HTERT RPE-1 (cell line): ENCODE measurements around the gene MAPK11.

Source experiments
- in situ Hi-C: fragments of 300-500 bp; cut with MboI; formaldehyde crosslinking; loops from 4 replicates; pipeline ENCODE4 v1.14.3; 2020; ENCODE audit warnings: low sequenced_read_pairs

The MAPK11 gene

GRCh38 chr22:50296658-50297490, 26.7 kb upstream of the MAPK11 start:
- in situ Hi-C loops: no loop called here

- in situ Hi-C loops: no loop called here
Observed at GRCh38 chr22:50294319-50294656, 24.1 kb upstream of the MAPK11 start.

- in situ Hi-C loops: no loop called here
Observed at GRCh38 chr22:50293441-50294318, 23.5 kb upstream of the MAPK11 start.

GRCh38 chr22:50292643-50293440, 22.7 kb upstream of the MAPK11 start:
- in situ Hi-C loops: no loop called here

GRCh38 chr22:50289942-50290630, 19.9 kb upstream of the MAPK11 start:
- in situ Hi-C loops: no loop called here

- in situ Hi-C loops: no loop called here
Observed at GRCh38 chr22:50289151-50289941, 19.2 kb upstream of the MAPK11 start.

GRCh38 chr22:50287731-50288130, 17.6 kb upstream of the MAPK11 start:
- in situ Hi-C loops: no loop called here

- in situ Hi-C loops: no loop called here
Observed at GRCh38 chr22:50286701-50287318, 16.6 kb upstream of the MAPK11 start.

GRCh38 chr22:50286275-50286674, 16.1 kb upstream of the MAPK11 start:
- in situ Hi-C loops: no loop called here

- in situ Hi-C loops: no loop called here
Observed at GRCh38 chr22:50285568-50286229, 15.5 kb upstream of the MAPK11 start.

- in situ Hi-C loops: no loop called here
Observed at GRCh38 chr22:50284479-50284878, 14.3 kb upstream of the MAPK11 start.

GRCh38 chr22:50283821-50284220, 13.6 kb upstream of the MAPK11 start:
- in situ Hi-C loops: no loop called here

GRCh38 chr22:50282361-50283155, 12.4 kb upstream of the MAPK11 start:
- in situ Hi-C loops: no loop called here

GRCh38 chr22:50281957-50282356, 11.8 kb upstream of the MAPK11 start:
- in situ Hi-C loops: no loop called here

- in situ Hi-C loops: no loop called here
Observed at GRCh38 chr22:50281384-50281760, 11.2 kb upstream of the MAPK11 start.

- in situ Hi-C loops: no loop called here
Observed at GRCh38 chr22:50280708-50281383, 10.7 kb upstream of the MAPK11 start.

- in situ Hi-C loops: no loop called here
Observed at GRCh38 chr22:50280022-50280707, 10.0 kb upstream of the MAPK11 start.
